Activated CD8-positive, alpha-beta T cell treated with anti-CD3 and anti-CD28 coated beads for 36 hours (primary cell): ENCODE results near the gene LRBA. TPM values are rescaled to one million over a fixed set of nuclear protein-coding genes. Genes with fewer than 3 reads are reported as not detected.
A peak's percentile ranks its signal among the peaks of the same experiment; 100 is the strongest.

Source experiments
- ATAC-seq: fragments of 200-7000 bp; cut with Tn5 transposase; one replicate; pipeline ENCODE4 v1.10.0; 2021; ENCODE audit warnings: mild to moderate bottlenecking, moderate library complexity
- CTCF ChIA-PET: fragments of 350-600 bp; sonication (Branson Sonifier 250); formaldehyde crosslinking; loops from one replicate; lab custom pipeline; 2021; ENCODE audit warnings: antibody characterized with exemption; lab: Charles Lee
- POLR2A ChIA-PET: fragments of 350-600 bp; sonication (Branson Sonifier 250); formaldehyde crosslinking; loops from one replicate; lab custom pipeline; 2021; ENCODE audit warnings: antibody characterized with exemption; lab: Charles Lee
- DNase-seq: peaks from one replicate; pipeline ENCODE4 v3.0.0-alpha.2; 2020
- H3K27ac Mint-ChIP-seq: one replicate; pipeline ENCODE4 v1.8.0; 2021; ENCODE audit warnings: mild to moderate bottlenecking, mixed read lengths
- H3K27me3 Mint-ChIP-seq: one replicate; pipeline ENCODE4 v1.8.0; 2021; ENCODE audit warnings: mixed read lengths
- H3K36me3 Mint-ChIP-seq: one replicate; pipeline ENCODE4 v1.8.0; 2021; ENCODE audit warnings: low read depth, mixed read lengths
- H3K4me1 Mint-ChIP-seq: one replicate; pipeline ENCODE4 v1.8.0; 2021; ENCODE audit warnings: low read depth, mixed read lengths
- H3K4me3 Mint-ChIP-seq: one replicate; pipeline ENCODE4 v1.8.0; 2021; ENCODE audit warnings: mild to moderate bottlenecking, moderate library complexity, mixed read lengths
- H3K9me3 Mint-ChIP-seq: one replicate; pipeline ENCODE4 v1.8.0; 2021; ENCODE audit warnings: mixed read lengths
- CTCF ChIP-seq: fragments of 200-600 bp; IDR thresholded peaks from one replicate; pipeline ENCODE4 v1.8.0; 2022; ENCODE audit warnings: antibody characterized with exemption, mild to moderate bottlenecking
- intact Hi-C: fragments of 100-400 bp; cut with micrococcal nuclease; formaldehyde crosslinking; loops from one replicate; pipeline ENCODE4 v1.10.0; 2022
- total RNA-seq, 2 experiments: library from RNA; stranded (reverse); gene quantifications; one replicate each; pipeline ENCODE4 v1.2.3, GENCODE V29; 2021

The LRBA gene
- total RNA-seq, 2 experiments from 2014 or later = 48.1 to 52.5 TPM

GRCh38 chr4:150247184-150247583 is 767.9 kb downstream of the LRBA start:
- no peak for TF ChIP-seq CTCF
- CTCF ChIA-PET = no interaction called here
- no peak overlapping the region for H3K27ac Mint-ChIP-seq

GRCh38 chr4:150244600-150244999 is 770.5 kb downstream of the LRBA start:
- no peaks in the 10 kb centered on the region for H3K36me3 Mint-ChIP-seq
- intact Hi-C loops = loop anchor here (5.0 kb wide), 1 partner anchor 262 kb away; no protein-coding TSS in a partner anchor
- ChIA-PET CTCF (interaction anchor here (1.0 to 3.6 kb wide), 4 partner anchors 234 to 261 kb away, joined by 3 to 23 read pairs (median 8); no protein-coding TSS in a partner anchor), POLR2A (no interaction called here)
- no peaks in the 10 kb centered on the region for H3K4me1 Mint-ChIP-seq
- H3K9me3 Mint-ChIP-seq = no peaks in the 10 kb centered on the region
- H3K27ac Mint-ChIP-seq = no peak overlapping the region
- H3K27me3 Mint-ChIP-seq = no peaks in the 10 kb centered on the region
- ATAC-seq (no peak), DNase-seq (no peak)
- no peak overlapping the region for H3K4me3 Mint-ChIP-seq
- no peak for TF ChIP-seq CTCF

More at GRCh38 chr4:150247184-150247583, 767.9 kb downstream of the LRBA start:
- DNase-seq (no peak), ATAC-seq (no peak)
- Mint-ChIP-seq H3K4me3 (no peak overlapping the region), H3K36me3 (no peaks in the 10 kb centered on the region), H3K27me3 (no peaks in the 10 kb centered on the region), H3K4me1 (no peaks in the 10 kb centered on the region), H3K9me3 (no peaks in the 10 kb centered on the region)
- POLR2A ChIA-PET = no interaction called here
- intact Hi-C loops = no loop called here

GRCh38 chr4:150243932-150244331 is 771.2 kb downstream of the LRBA start:
- TF ChIP-seq CTCF = no peak
- Mint-ChIP-seq H3K9me3 (no peaks in the 10 kb centered on the region), H3K36me3 (no peaks in the 10 kb centered on the region), H3K4me3 (no peak overlapping the region), H3K27ac (no peak overlapping the region), H3K4me1 (no peaks in the 10 kb centered on the region), H3K27me3 (no peaks in the 10 kb centered on the region)
- ATAC-seq (no peak), DNase-seq (no peak)
- ChIA-PET CTCF (interaction anchor here (1.0 to 3.6 kb wide), 14 partner anchors 10 to 260 kb away, joined by 3 to 23 read pairs (median 4); no protein-coding TSS in a partner anchor), POLR2A (no interaction called here)
- intact Hi-C loops = loop anchor here (5.0 kb wide), 1 partner anchor 262 kb away; no protein-coding TSS in a partner anchor

- POLR2A ChIA-PET = interaction anchor here (1.0 kb wide), 1 partner anchor 12 kb away, joined by 3 read pairs; no protein-coding TSS in a partner anchor
- Mint-ChIP-seq H3K4me1 (no peaks in the 10 kb centered on the region), H3K36me3 (no peaks in the 10 kb centered on the region), H3K27me3 (no peaks in the 10 kb centered on the region), H3K9me3 (no peaks in the 10 kb centered on the region), H3K4me3 (no peak overlapping the region), H3K27ac (no peak overlapping the region)
- CTCF ChIA-PET = interaction anchor here (0.7 to 3.6 kb wide), 36 partner anchors 8 to 1795 kb away, joined by 3 to 23 read pairs (median 4); no protein-coding TSS in a partner anchor
- no peak for ATAC-seq
- peak; percentile 89 for TF ChIP-seq CTCF
- intact Hi-C loops = loop anchor here (5.0 kb wide), 1 partner anchor 261 kb away; no protein-coding TSS in a partner anchor
- DNase-seq = peak; percentile 27
These were observed 772.1 kb downstream of the LRBA start for GRCh38 chr4:150242820-150243458.

GRCh38 chr4:150240011-150240410 is 775.1 kb downstream of the LRBA start:
- DNase-seq = no peak
- H3K4me1 Mint-ChIP-seq = no peaks in the 10 kb centered on the region
- ChIA-PET POLR2A (no interaction called here), CTCF (no interaction called here)
- H3K9me3 Mint-ChIP-seq = no peaks in the 10 kb centered on the region
- H3K27me3 Mint-ChIP-seq = peaks cover 1% of the 10 kb centered on the region
- TF ChIP-seq CTCF = no peak
- ATAC-seq = no peak
- no peaks in the 10 kb centered on the region for H3K36me3 Mint-ChIP-seq
- intact Hi-C loops = loop anchor here (5.0 kb wide), 1 partner anchor 258 kb away; no protein-coding TSS in a partner anchor
- no peak overlapping the region for H3K4me3 Mint-ChIP-seq
- H3K27ac Mint-ChIP-seq = no peak overlapping the region
